CD4-positive, alpha-beta T cell treated with Interleukin-4 for 4 hours (primary cell): Measurements from ENCODE around the gene NOD1.

Experiments used
- DNase-seq: peaks from one replicate; pipeline ENCODE4 v3.0.0-alpha.2; 2020

NOD1 gene

GRCh38 chr7:30470163-30470770 is 8.3 kb downstream of the NOD1 start:
- DNase-seq, result no peak

GRCh38 chr7:30469303-30469702 is 9.3 kb downstream of the NOD1 start:
- no peak for DNase-seq

- DNase-seq, result no peak
Measured at GRCh38 chr7:30468791-30469190, 9.8 kb downstream of the NOD1 start.

- DNase-seq, result no peak
Measured at GRCh38 chr7:30468041-30468440, 10.5 kb downstream of the NOD1 start.

- DNase-seq, result no peak
Measured at GRCh38 chr7:30467271-30467670, 11.3 kb downstream of the NOD1 start.

GRCh38 chr7:30466266-30466665 is 12.3 kb downstream of the NOD1 start:
- no peak for DNase-seq

GRCh38 chr7:30465811-30466180 is 12.8 kb downstream of the NOD1 start:
- DNase-seq, result no peak

- DNase-seq, result no peak
Measured at GRCh38 chr7:30465046-30465810, 13.4 kb downstream of the NOD1 start.

- no peak for DNase-seq
Measured at GRCh38 chr7:30464231-30464671, 14.3 kb downstream of the NOD1 start.

GRCh38 chr7:30463405-30464145 is 15.0 kb downstream of the NOD1 start:
- no peak for DNase-seq

GRCh38 chr7:30462179-30462578 is 16.4 kb downstream of the NOD1 start:
- DNase-seq, result no peak

- no peak for DNase-seq
Measured at GRCh38 chr7:30460246-30460633, 18.3 kb downstream of the NOD1 start.

GRCh38 chr7:30459591-30460245 is 18.9 kb downstream of the NOD1 start:
- no peak for DNase-seq

- no peak for DNase-seq
Measured at GRCh38 chr7:30458311-30458710, 20.3 kb downstream of the NOD1 start.

GRCh38 chr7:30453921-30454320 is 24.7 kb downstream of the NOD1 start:
- no peak for DNase-seq

- DNase-seq, result no peak
Measured at GRCh38 chr7:30453016-30453415, 25.6 kb downstream of the NOD1 start.

GRCh38 chr7:30452280-30452930 is 26.2 kb downstream of the NOD1 start:
- DNase-seq, result no peak

- DNase-seq, result no peak
Measured at GRCh38 chr7:30451539-30452279, 26.9 kb downstream of the NOD1 start.

GRCh38 chr7:30450983-30451497 is 27.5 kb downstream of the NOD1 start:
- no peak for DNase-seq

- no peak for DNase-seq
Measured at GRCh38 chr7:30450240-30450982, 28.2 kb downstream of the NOD1 start.
